CD1c-positive myeloid dendritic cell (primary cell): ENCODE data around the gene NR4A2.

Experiments
- DNase-seq: peaks from one replicate; pipeline ENCODE4 v3.0.0-alpha.2; 2016; ENCODE audit errors: extremely low spot score

NR4A2 gene

GRCh38 chr2:156332534-156333273, at the start of gene NR4A2:
Gene NR4A2, minus strand, starts transcription at chr2:156332721. Its CDS starts 2,535 bp downstream, at chr2:156330186.
- peak; percentile 96 for DNase-seq

- no peak for DNase-seq
These were observed 47.7 kb upstream of the NR4A2 start for GRCh38 chr2:156380117-156380645.

- DNase-seq = no peak
These were observed 47.2 kb upstream of the NR4A2 start for GRCh38 chr2:156379714-156380113.

- peak; percentile 44 for DNase-seq
These were observed 46.5 kb upstream of the NR4A2 start for GRCh38 chr2:156379071-156379470.

- no peak for DNase-seq
These were observed 34.2 kb upstream of the NR4A2 start for GRCh38 chr2:156366753-156367152.

GRCh38 chr2:156363141-156363540, 30.6 kb upstream of the NR4A2 start:
- DNase-seq = no peak

GRCh38 chr2:156356014-156356754, 23.7 kb upstream of the NR4A2 start:
- DNase-seq = peak; percentile 87

GRCh38 chr2:156352911-156353310, 20.4 kb upstream of the NR4A2 start:
- DNase-seq = no peak

- DNase-seq = no peak
These were observed 18.0 kb upstream of the NR4A2 start for GRCh38 chr2:156350374-156351142.

GRCh38 chr2:156349605-156350004, 17.1 kb upstream of the NR4A2 start:
- no peak for DNase-seq

- DNase-seq = no peak
These were observed 16.6 kb upstream of the NR4A2 start for GRCh38 chr2:156349161-156349560.

GRCh38 chr2:156347431-156347830, 14.9 kb upstream of the NR4A2 start:
- DNase-seq = no peak

- no peak for DNase-seq
These were observed 14.2 kb upstream of the NR4A2 start for GRCh38 chr2:156346731-156347130.

GRCh38 chr2:156345582-156345981, 13.1 kb upstream of the NR4A2 start:
- DNase-seq = no peak

- no peak for DNase-seq
These were observed 11.4 kb upstream of the NR4A2 start for GRCh38 chr2:156343940-156344301.

- DNase-seq = no peak
These were observed 10.8 kb upstream of the NR4A2 start for GRCh38 chr2:156343096-156343939.

- peak; percentile 97 for DNase-seq
These were observed 10.0 kb upstream of the NR4A2 start for GRCh38 chr2:156342254-156343095.

GRCh38 chr2:156341452-156342253, 9.1 kb upstream of the NR4A2 start:
- peak; percentile 95 for DNase-seq

- no peak for DNase-seq
These were observed 8.4 kb upstream of the NR4A2 start for GRCh38 chr2:156340804-156341451.
